Natural killer cell (primary cell): ENCODE results near the gene KICS2. TPM values are rescaled to one million over a fixed set of nuclear protein-coding genes. Genes with fewer than 3 reads are reported as not detected.

Experiments
- ATAC-seq, 3 donors: fragments of 150-1000 bp in 2 of 3; fragments of 200-7000 bp in 1 of 3; cut with Tn5 transposase; 1 replicate in 1 of 3; 2 replicates in 2 of 3; pipeline ENCODE4 v1.10.0; 2021; ENCODE audit warnings: mild to moderate bottlenecking in 2 of 3, moderate library complexity in 2 of 3
- DNase-seq, 2 donors: peaks; one replicate each; pipeline versions ENCODE4 v3.0.0 to v3.0.0-alpha.2; 2013 to 2021; ENCODE audit warnings: mixed read lengths in 1 of 2
- H3K27ac ChIP-seq: one replicate; pipeline ENCODE4 v1.5.1; 2013; ENCODE audit warnings: mild to moderate bottlenecking, low read length
- H3K27me3 ChIP-seq: one replicate; pipeline ENCODE4 v1.6.1; 2013; ENCODE audit warnings: low read length; ENCODE audit not compliant: control insufficient read depth, insufficient read depth
- H3K36me3 ChIP-seq: one replicate; pipeline ENCODE4 v1.6.1; 2013; ENCODE audit warnings: low read length; ENCODE audit not compliant: control insufficient read depth, insufficient read depth
- H3K4me1 ChIP-seq: one replicate; pipeline ENCODE4 v1.6.1; 2013; ENCODE audit warnings: low read length; ENCODE audit not compliant: control insufficient read depth, insufficient read depth
- H3K4me3 ChIP-seq: one replicate; pipeline ENCODE4 v1.5.1; 2013; ENCODE audit warnings: low read length
- H3K9me3 ChIP-seq: one replicate; pipeline ENCODE4 v1.6.1; 2013; ENCODE audit warnings: low read length; ENCODE audit not compliant: control insufficient read depth, insufficient read depth
- H3K27ac Mint-ChIP-seq, 2 donors: one replicate each; pipeline ENCODE4 v1.8.0; 2022; ENCODE audit warnings: mild to moderate bottlenecking in 2 of 2, mixed read lengths in 2 of 2, moderate library complexity in 1 of 2
- H3K27me3 Mint-ChIP-seq, 2 donors: one replicate each; pipeline ENCODE4 v1.8.0; 2022; ENCODE audit warnings: low read depth in 2 of 2, mixed read lengths in 2 of 2
- H3K36me3 Mint-ChIP-seq: one replicate; pipeline ENCODE4 v1.8.0; 2022; ENCODE audit warnings: mixed read lengths
- H3K4me1 Mint-ChIP-seq, 2 donors: one replicate each; pipeline ENCODE4 v1.8.0; 2022; ENCODE audit warnings: mixed read lengths in 2 of 2
- H3K4me3 Mint-ChIP-seq: one replicate; pipeline ENCODE4 v1.8.0; 2022; ENCODE audit warnings: mild to moderate bottlenecking, moderate library complexity, mixed read lengths
- H3K9me3 Mint-ChIP-seq, 2 donors: one replicate each; pipeline ENCODE4 v1.8.0; 2022; ENCODE audit warnings: mixed read lengths in 2 of 2
- WGBS: methylation state at CpG from one replicate; pipeline ENCODE4 v1.1.7; 2013; ENCODE audit warnings: missing lambda C conversion rate; ENCODE audit not compliant: insufficient coverage; 5-methylcytosine and 5-hydroxymethylcytosine counted together
- intact Hi-C: fragments of 100-400 bp; cut with micrococcal nuclease; formaldehyde crosslinking; loops from one replicate; pipeline ENCODE4 v1.14.2; 2022
- total RNA-seq, 4 donors: library from RNA; stranded (reverse); fragments of 120-200 nt in 1 of 4; gene quantifications; one replicate each; pipeline versions ENCODE4 v1.2.3 to v1.2.4, GENCODE V29; 2013 to 2022
- TF ChIP-seq, protein P1 (sequence below): fragments of 200-600 bp; IDR thresholded peaks from one replicate; pipeline ENCODE4 v1.8.0; 2022; ENCODE audit warnings: antibody characterized with exemption

KICS2 gene
- total RNA-seq, 3 donors from 2014 or later (not counting 1 experiment from before 2014, with no cell fraction given) = 14.7 to 19.5 (median 15.6) TPM

DNA sequence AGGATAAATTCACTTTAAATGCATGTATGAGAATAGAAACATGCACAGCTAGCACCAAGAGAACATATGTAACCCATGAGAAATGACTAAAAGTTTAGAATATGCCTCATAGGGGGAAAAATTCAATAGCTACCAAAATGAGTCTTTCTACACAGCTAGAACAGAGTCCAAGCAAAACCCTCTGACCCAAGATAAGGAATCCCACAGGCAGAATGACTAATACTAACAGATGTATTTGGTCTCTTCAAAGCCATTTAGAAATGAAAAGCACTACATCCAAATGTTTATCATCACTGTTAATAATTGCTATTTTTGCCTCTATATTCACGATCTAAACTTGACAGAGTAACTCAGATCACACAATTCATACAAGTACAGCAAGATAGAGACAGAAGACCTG, 44.0 kb downstream of the KICS2 start:
- TF ChIP-seq, protein P1, sequence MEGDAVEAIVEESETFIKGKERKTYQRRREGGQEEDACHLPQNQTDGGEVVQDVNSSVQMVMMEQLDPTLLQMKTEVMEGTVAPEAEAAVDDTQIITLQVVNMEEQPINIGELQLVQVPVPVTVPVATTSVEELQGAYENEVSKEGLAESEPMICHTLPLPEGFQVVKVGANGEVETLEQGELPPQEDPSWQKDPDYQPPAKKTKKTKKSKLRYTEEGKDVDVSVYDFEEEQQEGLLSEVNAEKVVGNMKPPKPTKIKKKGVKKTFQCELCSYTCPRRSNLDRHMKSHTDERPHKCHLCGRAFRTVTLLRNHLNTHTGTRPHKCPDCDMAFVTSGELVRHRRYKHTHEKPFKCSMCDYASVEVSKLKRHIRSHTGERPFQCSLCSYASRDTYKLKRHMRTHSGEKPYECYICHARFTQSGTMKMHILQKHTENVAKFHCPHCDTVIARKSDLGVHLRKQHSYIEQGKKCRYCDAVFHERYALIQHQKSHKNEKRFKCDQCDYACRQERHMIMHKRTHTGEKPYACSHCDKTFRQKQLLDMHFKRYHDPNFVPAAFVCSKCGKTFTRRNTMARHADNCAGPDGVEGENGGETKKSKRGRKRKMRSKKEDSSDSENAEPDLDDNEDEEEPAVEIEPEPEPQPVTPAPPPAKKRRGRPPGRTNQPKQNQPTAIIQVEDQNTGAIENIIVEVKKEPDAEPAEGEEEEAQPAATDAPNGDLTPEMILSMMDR = no peak
- H3K27ac Mint-ChIP-seq = no peak overlapping the region
- no peaks in the 10 kb centered on the region for H3K9me3 Mint-ChIP-seq
- no peak overlapping the region for H3K27ac ChIP-seq
- no peaks in the 10 kb centered on the region for H3K36me3 Mint-ChIP-seq
- DNase-seq (no peak), ATAC-seq (no peak)
- H3K27me3 Mint-ChIP-seq = peaks cover 0 to 2% of the 10 kb centered on the region in 2 donors
- H3K27me3 ChIP-seq = no peaks in the 10 kb centered on the region
- no peaks in the 10 kb centered on the region for H3K9me3 ChIP-seq
- intact Hi-C loops = no loop called here
- H3K4me1 ChIP-seq = no peaks in the 10 kb centered on the region
- no peaks in the 10 kb centered on the region for H3K4me1 Mint-ChIP-seq
- WGBS = 75% methylated on average over 1 of the region's 1 CpG
- H3K4me3 Mint-ChIP-seq = no peak overlapping the region
- no peaks in the 10 kb centered on the region for H3K36me3 ChIP-seq
- H3K4me3 ChIP-seq = no peak overlapping the region

DNA sequence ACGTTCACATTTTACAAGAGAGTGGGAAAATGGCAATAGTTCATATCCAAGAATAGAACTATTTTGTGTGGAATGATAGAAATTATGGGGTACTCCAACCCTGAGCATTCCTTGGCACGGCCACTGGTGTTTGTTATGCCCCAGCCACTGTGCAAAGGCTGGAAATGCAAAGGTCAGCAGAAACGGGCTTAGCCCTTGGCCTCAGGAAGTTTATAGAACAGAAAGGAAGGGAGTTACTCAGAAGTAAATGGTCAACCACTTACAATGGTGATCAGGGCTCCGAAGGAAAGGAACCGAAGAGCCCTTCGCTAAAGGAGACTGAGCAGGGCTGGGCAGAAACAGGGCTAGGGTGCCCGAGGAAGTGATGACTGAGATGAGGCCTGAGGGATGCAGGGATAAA, 45.1 kb downstream of the KICS2 start:
- Histone ChIP-seq H3K9me3 (no peaks in the 10 kb centered on the region), H3K4me1 (no peaks in the 10 kb centered on the region), H3K36me3 (no peaks in the 10 kb centered on the region), H3K4me3 (no peak overlapping the region), H3K27ac (no peak overlapping the region), H3K27me3 (no peaks in the 10 kb centered on the region)
- intact Hi-C loops = no loop called here
- ATAC-seq (no peak), DNase-seq (no peak)
- Mint-ChIP-seq H3K9me3 (no peaks in the 10 kb centered on the region), H3K27ac (no peak overlapping the region), H3K27me3 (peaks cover 0 to 2% of the 10 kb centered on the region in 2 donors), H3K36me3 (no peaks in the 10 kb centered on the region), H3K4me3 (no peak overlapping the region), H3K4me1 (no peaks in the 10 kb centered on the region)
- TF ChIP-seq, protein P1 = no peak
- WGBS = 91% methylated on average over 7 of the region's 7 CpGs

DNA sequence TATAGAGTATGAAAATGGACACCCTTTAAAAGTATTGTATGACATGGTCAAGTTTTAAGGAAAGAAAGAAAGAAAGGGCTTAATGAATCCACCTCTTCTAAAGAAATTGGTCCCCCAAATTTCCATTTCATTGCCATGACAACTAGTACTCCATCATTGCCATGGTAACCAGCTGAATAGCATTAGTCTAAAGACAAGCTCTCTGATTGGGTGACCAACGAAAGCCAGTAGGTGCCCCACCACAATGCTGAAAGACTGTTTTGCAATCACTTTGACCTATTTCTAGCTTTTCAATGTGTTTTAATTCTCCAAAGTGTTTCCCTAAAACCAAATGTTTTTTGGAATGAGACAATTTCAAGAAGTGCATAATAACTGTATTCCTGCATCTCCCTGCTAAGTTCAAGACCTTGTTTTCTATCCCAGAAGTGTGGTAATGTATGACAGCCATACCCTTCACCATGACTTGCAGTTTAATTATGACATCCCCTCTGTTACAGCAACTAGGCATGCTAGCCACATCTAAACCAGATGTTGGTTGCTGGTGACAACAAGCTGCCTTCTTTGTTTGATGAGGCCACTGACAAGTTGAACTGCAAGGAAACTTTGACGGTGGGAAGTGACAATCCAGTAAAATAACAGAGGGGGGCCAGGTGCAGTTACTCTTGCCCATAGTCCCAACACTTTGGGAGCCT, 46.7 kb downstream of the KICS2 start:
- ATAC-seq = no peak
- no peaks in the 10 kb centered on the region for H3K9me3 Mint-ChIP-seq

More for the DNA sequence above, 46.7 kb downstream of the KICS2 start:
- H3K9me3 ChIP-seq = no peaks in the 10 kb centered on the region
- no peak overlapping the region for H3K27ac ChIP-seq
- TF ChIP-seq, protein P1 = no peak
- no peaks in the 10 kb centered on the region for H3K4me1 Mint-ChIP-seq
- intact Hi-C loops = no loop called here
- H3K4me1 ChIP-seq = no peaks in the 10 kb centered on the region
- H3K4me3 ChIP-seq = no peak overlapping the region
- no peaks in the 10 kb centered on the region for H3K36me3 ChIP-seq
- no peak overlapping the region for H3K4me3 Mint-ChIP-seq
- no peaks in the 10 kb centered on the region for H3K36me3 Mint-ChIP-seq
- WGBS = 59% methylated on average over 2 of the region's 2 CpGs
- no peak for DNase-seq
- no peak overlapping the region for H3K27ac Mint-ChIP-seq
- H3K27me3 Mint-ChIP-seq = peaks cover 0 to 2% of the 10 kb centered on the region in 2 donors
- no peaks in the 10 kb centered on the region for H3K27me3 ChIP-seq
